ENCODE data around the gene GHRH. TPM values are rescaled to one million over a fixed set of nuclear protein-coding genes. Genes with fewer than 3 reads are reported as not detected.

Gene GHRH
- total RNA-seq, 1 experiment from 2014 or later = not detected

DNA sequence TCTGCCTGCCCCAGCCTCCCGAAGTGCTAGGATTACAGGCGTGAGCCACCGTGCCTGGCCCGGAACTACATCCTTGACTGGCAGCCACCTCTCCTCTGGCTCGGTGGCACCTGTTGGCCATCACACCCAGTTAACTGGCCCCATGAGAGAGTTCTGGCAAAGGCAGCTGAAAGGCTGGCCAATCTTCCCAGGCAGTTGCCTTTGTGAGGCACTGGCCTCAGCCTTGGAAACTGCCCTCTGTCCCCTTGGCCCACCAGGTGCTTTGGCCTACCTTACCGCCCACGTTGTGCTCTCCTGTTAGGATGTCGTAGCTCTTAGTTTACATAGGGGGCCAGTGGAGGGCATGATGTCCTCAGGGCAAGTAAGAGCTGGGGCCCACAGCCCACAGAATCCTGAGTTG is 18.2 kb upstream of the GHRH start:
- ATAC-seq (no peak), DNase-seq (ENCODE audit: low read depth, low spot score) (no peak)
- in situ Hi-C loops (cut with HindIII; ENCODE audit: low pct_unique_long_range_greater_than_20kb, low sequenced_read_pairs) = no loop called here
- Histone ChIP-seq H3K27ac (ENCODE audit: low read length) (no peak overlapping the region), H3K27me3 (ENCODE audit: control insufficient read depth, insufficient read depth, low read length) (no peaks in the 10 kb centered on the region), H3K4me1 (ENCODE audit: control insufficient read depth, insufficient read depth, low read length) (peaks cover 4% of the 10 kb centered on the region; the same call in 1 of the 2 replicates), H3K36me3 (ENCODE audit: control insufficient read depth, insufficient read depth, low read length) (no peaks in the 10 kb centered on the region), H3K9me3 (ENCODE audit: control insufficient read depth, insufficient read depth, low read depth, low read length) (no peaks in the 10 kb centered on the region), H3K4me3 (ENCODE audit: low read depth in 2 of 2, low read length in 2 of 2) (no peak overlapping the region)
- TF ChIP-seq, protein P1, sequence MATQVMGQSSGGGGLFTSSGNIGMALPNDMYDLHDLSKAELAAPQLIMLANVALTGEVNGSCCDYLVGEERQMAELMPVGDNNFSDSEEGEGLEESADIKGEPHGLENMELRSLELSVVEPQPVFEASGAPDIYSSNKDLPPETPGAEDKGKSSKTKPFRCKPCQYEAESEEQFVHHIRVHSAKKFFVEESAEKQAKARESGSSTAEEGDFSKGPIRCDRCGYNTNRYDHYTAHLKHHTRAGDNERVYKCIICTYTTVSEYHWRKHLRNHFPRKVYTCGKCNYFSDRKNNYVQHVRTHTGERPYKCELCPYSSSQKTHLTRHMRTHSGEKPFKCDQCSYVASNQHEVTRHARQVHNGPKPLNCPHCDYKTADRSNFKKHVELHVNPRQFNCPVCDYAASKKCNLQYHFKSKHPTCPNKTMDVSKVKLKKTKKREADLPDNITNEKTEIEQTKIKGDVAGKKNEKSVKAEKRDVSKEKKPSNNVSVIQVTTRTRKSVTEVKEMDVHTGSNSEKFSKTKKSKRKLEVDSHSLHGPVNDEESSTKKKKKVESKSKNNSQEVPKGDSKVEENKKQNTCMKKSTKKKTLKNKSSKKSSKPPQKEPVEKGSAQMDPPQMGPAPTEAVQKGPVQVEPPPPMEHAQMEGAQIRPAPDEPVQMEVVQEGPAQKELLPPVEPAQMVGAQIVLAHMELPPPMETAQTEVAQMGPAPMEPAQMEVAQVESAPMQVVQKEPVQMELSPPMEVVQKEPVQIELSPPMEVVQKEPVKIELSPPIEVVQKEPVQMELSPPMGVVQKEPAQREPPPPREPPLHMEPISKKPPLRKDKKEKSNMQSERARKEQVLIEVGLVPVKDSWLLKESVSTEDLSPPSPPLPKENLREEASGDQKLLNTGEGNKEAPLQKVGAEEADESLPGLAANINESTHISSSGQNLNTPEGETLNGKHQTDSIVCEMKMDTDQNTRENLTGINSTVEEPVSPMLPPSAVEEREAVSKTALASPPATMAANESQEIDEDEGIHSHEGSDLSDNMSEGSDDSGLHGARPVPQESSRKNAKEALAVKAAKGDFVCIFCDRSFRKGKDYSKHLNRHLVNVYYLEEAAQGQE (IDR thresholded peaks at IDR 0.05; ENCODE audit: insufficient read depth in 1 of 2, low read depth in 2 of 2, low read length in 1 of 2) = no peak
- TF ChIP-seq TCF7L2 (IDR thresholded peaks at IDR 0.05; ENCODE audit: low read depth, low read length) (no peak), SIN3A (IDR thresholded peaks at IDR 0.05; ENCODE audit: borderline replicate concordance, insufficient read depth, low read depth, low read length) (no peak), POLR2AphosphoS5 (IDR thresholded peaks at IDR 0.05; ENCODE audit: low read depth, low read length) (no peak)
- TF ChIP-seq, protein P2, sequence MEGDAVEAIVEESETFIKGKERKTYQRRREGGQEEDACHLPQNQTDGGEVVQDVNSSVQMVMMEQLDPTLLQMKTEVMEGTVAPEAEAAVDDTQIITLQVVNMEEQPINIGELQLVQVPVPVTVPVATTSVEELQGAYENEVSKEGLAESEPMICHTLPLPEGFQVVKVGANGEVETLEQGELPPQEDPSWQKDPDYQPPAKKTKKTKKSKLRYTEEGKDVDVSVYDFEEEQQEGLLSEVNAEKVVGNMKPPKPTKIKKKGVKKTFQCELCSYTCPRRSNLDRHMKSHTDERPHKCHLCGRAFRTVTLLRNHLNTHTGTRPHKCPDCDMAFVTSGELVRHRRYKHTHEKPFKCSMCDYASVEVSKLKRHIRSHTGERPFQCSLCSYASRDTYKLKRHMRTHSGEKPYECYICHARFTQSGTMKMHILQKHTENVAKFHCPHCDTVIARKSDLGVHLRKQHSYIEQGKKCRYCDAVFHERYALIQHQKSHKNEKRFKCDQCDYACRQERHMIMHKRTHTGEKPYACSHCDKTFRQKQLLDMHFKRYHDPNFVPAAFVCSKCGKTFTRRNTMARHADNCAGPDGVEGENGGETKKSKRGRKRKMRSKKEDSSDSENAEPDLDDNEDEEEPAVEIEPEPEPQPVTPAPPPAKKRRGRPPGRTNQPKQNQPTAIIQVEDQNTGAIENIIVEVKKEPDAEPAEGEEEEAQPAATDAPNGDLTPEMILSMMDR (IDR thresholded peaks at IDR 0.05) = no peak
- ChIA-PET CTCF (no interaction called here), POLR2A (interaction anchor here (0.7 kb wide), 1 partner anchor 9 kb away, joined by 3 read pairs; no protein-coding TSS in a partner anchor)
- intact Hi-C loops (cut with micrococcal nuclease; ENCODE audit: unreplicated experiment) = loop anchor here (5.0 kb wide), 2 partner anchors 102 to 252 kb away; no protein-coding TSS in a partner anchor
- no TSS peak for BruUV-seq (replicated peaks)

DNA sequence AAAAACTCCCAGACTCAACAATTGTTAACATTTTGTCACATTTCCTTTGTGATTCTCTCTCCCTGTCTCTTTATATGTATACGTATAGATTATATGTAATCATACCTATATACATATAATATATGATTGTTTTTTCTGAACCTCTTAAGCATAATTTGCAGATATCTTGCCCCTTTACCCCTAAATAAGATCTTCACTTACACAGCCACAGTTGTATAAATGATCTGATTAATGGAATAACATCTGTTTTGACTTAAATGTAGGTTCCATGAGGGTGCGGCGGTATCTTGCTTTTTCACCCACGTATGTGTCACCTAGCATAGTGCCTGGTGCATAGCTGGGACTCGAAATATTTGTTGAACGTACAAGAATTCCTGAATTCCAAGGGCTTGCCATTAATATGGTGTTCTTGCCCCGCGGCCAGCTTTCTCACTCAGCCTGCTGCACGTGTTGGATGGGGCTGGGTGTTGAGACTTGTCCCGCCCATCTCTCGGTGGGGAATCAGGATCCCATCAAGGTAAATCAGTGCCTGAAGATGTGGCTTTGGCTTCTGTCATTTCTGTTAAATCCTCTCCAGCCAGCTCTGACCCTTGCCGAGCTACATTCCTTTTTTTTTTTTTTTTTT is 17.5 kb upstream of the GHRH start:
- POLR2A ChIA-PET = interaction anchor here (0.6 kb wide), 1 partner anchor 252 kb away, joined by 3 read pairs; no protein-coding TSS in a partner anchor
- no peak for ATAC-seq
- H3K27me3 ChIP-seq (ENCODE audit: control insufficient read depth, insufficient read depth, low read length) = no peaks in the 10 kb centered on the region
- TF ChIP-seq, protein P1 (IDR thresholded peaks at IDR 0.05; ENCODE audit: insufficient read depth in 1 of 2, low read depth in 2 of 2, low read length in 1 of 2) = no peak
- TF ChIP-seq POLR2AphosphoS5 (IDR thresholded peaks at IDR 0.05; ENCODE audit: low read depth, low read length) (no peak), TCF7L2 (IDR thresholded peaks at IDR 0.05; ENCODE audit: low read depth, low read length) (no peak), SIN3A (IDR thresholded peaks at IDR 0.05; ENCODE audit: borderline replicate concordance, insufficient read depth, low read depth, low read length) (no peak)
- TF ChIP-seq, protein P2 (IDR thresholded peaks at IDR 0.05) = no peak
- no peak for DNase-seq (ENCODE audit: low read depth, low spot score)
- intact Hi-C loops (cut with micrococcal nuclease; ENCODE audit: unreplicated experiment) (loop anchor here (5.0 kb wide), 1 partner anchor 103 kb away; no protein-coding TSS in a partner anchor), in situ Hi-C loops (cut with HindIII; ENCODE audit: low pct_unique_long_range_greater_than_20kb, low sequenced_read_pairs) (no loop called here)
- H3K27ac ChIP-seq (ENCODE audit: low read length) = no peak overlapping the region
- no TSS peak for BruUV-seq (replicated peaks)
- no peaks in the 10 kb centered on the region for H3K36me3 ChIP-seq (ENCODE audit: control insufficient read depth, insufficient read depth, low read length)
- CTCF ChIA-PET = no interaction called here
- H3K4me3 ChIP-seq (ENCODE audit: low read depth in 2 of 2, low read length in 2 of 2) = no peak overlapping the region
- H3K4me1 ChIP-seq (ENCODE audit: control insufficient read depth, insufficient read depth, low read length) = peaks cover 4% of the 10 kb centered on the region; the same call in 1 of the 2 replicates
- no peaks in the 10 kb centered on the region for H3K9me3 ChIP-seq (ENCODE audit: control insufficient read depth, insufficient read depth, low read depth, low read length)
